ENCODE data around the gene PTPRK. TPM values are rescaled to one million over a fixed set of nuclear protein-coding genes. Genes with fewer than 3 reads are reported as not detected.

The PTPRK gene
- total RNA-seq, 4 donors from 2014 or later, result 40.1 to 82.0 (median 57.6) TPM

GRCh38 chr6:128271011-128271410, 249.4 kb downstream of the PTPRK start:
- Histone ChIP-seq H3K27ac (no peak overlapping the region), H3K27me3 (no peaks in the 10 kb centered on the region), H3K4me3 (no peak overlapping the region), H3K9me3 (no peaks in the 10 kb centered on the region), H3K4me1 (no peaks in the 10 kb centered on the region), H3K36me3 (no peaks in the 10 kb centered on the region)
- 77% methylated on average over 2 of the region's 2 CpGs for WGBS
- no peak for TF ChIP-seq EP300 (IDR thresholded peaks at IDR 0.05)
- no peak for TF ChIP-seq CTCF (IDR thresholded peaks at IDR 0.05)
- no peak for TF ChIP-seq POLR2AphosphoS5 (IDR thresholded peaks at IDR 0.05)
- no peak for TF ChIP-seq POLR2A (IDR thresholded peaks at IDR 0.05)
- no peak for DNase-seq (ENCODE audit: low spot score in 2 of 2)

GRCh38 chr6:128266946-128267345, 253.5 kb downstream of the PTPRK start:
- H3K9me3 ChIP-seq, result no peaks in the 10 kb centered on the region
- no peak overlapping the region for H3K27ac ChIP-seq
- whole genome bisulfite sequencing, result 95% methylated on average over 1 of the region's 1 CpG
- H3K36me3 ChIP-seq, result no peaks in the 10 kb centered on the region
- no peak for TF ChIP-seq EP300 (IDR thresholded peaks at IDR 0.05)
- H3K27me3 ChIP-seq, result no peaks in the 10 kb centered on the region
- H3K4me3 ChIP-seq, result no peak overlapping the region
- no peak for DNase-seq (ENCODE audit: low spot score in 2 of 2)
- H3K4me1 ChIP-seq, result no peaks in the 10 kb centered on the region

DNA sequence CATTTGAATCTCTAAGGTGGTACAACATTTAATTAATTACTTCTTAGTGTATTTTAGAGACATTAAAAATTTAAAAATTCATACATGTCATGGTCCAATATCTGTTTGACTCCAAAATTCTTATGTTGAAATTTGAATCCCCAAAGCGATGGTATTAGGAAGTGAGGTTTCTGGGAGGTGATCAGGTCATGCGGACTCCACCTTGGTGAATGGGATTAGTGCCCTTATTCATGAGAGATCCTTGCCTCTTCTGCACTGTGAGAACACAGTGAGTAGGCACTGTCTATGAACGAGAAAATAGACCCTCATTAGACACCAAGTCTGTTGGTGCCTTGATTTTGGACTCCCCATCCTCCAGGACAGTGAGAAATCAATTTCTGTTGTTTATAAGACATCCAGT, 254.7 kb downstream of the PTPRK start:
- H3K9me3 ChIP-seq, result no peaks in the 10 kb centered on the region

DNA sequence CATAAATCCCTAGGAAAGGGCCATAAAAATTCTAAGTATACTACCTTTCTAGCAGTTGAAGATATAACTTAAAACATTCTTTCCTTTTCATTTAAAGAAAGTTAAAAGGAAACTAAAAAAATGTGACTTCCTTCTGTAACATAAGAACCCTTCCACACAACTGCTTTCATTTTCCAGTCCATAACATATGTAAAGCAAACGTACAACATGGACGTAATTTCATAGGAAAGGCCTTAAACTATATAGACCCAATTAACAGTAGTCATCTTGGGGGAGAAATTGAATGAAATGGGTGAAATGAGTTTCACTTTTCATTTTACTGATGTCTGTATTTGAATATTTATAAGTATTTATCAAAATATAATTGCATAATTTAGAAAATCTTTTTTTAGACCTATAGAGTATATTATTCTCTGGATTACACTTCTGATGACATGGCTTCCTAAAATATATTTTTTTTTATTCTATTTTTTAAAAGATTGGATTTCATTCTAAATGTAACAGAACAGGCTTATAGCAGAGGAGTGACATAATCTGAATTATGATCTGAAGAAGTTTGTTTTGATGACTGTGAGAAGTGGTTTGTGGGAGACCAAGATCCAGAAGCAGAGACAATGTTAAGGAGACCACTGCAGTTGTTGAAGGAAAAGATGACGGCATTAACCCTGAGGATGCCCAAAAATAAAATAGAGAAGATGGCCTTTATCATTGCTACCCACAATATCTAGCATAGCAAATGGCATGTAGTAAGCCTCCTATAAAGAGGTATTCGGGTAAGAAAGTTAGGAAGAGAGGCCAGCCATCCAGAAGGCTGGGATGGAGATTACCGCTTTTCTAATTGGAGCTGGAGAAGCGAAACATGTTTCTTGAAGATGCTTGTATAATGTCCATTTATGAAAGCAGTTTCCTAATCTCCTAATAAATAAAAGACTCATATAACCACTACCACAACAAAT, 260.4 kb downstream of the PTPRK start:
- TF ChIP-seq EP300 (IDR thresholded peaks at IDR 0.05) (no peak), CTCF (IDR thresholded peaks at IDR 0.05) (no peak), POLR2A (IDR thresholded peaks at IDR 0.05) (no peak), POLR2AphosphoS5 (IDR thresholded peaks at IDR 0.05) (no peak)
- Histone ChIP-seq H3K4me3 (no peak overlapping the region), H3K4me1 (no peaks in the 10 kb centered on the region), H3K9me3 (no peaks in the 10 kb centered on the region), H3K27me3 (no peaks in the 10 kb centered on the region), H3K36me3 (no peaks in the 10 kb centered on the region), H3K27ac (no peak overlapping the region)
- no peak for DNase-seq (ENCODE audit: low spot score in 2 of 2)
- WGBS, result 71% methylated on average over 6 of the region's 6 CpGs

More for the DNA sequence above, 254.7 kb downstream of the PTPRK start:
- Histone ChIP-seq H3K27me3 (no peaks in the 10 kb centered on the region), H3K4me3 (no peak overlapping the region), H3K4me1 (no peaks in the 10 kb centered on the region), H3K36me3 (no peaks in the 10 kb centered on the region), H3K27ac (no peak overlapping the region)
- TF ChIP-seq POLR2AphosphoS5 (IDR thresholded peaks at IDR 0.05) (no peak), POLR2A (IDR thresholded peaks at IDR 0.05) (no peak), EP300 (IDR thresholded peaks at IDR 0.05) (no peak), CTCF (IDR thresholded peaks at IDR 0.05) (no peak)
- DNase-seq (ENCODE audit: low spot score in 2 of 2), result no peak
- 92% methylated on average over 3 of the region's 3 CpGs for WGBS

DNA sequence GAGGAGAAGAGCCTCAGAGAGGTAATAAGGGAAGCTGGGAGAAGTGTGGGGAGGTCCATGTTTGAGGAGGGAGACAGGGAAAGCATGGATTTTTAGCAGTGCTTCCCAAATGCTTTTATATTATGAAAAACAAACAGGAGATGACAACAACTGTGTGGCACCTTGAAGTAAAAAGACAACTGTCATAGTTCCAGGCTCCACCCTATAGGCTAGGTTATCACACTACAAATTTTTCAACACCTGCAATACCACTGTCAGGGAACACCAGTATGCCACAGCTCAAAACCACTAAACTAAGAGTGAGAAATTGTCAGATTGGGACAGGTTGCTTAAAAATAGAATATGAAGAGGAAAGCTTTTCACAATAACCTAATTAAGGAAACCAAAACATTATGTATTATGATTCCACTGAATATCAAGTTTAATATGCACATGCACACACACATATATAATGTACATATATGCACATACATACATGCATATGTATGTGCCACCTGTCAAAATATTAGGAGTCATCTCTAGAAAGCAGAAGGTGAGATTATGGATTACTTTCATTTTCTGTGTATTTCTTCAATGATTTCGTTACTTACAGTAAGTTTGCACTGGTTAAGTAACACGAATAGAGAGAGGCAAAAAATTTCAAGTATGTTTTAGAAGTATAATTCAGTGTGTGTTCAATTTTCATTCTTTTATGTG, 261.2 kb downstream of the PTPRK start:
- TF ChIP-seq EP300 (IDR thresholded peaks at IDR 0.05) (no peak), CTCF (IDR thresholded peaks at IDR 0.05) (no peak), POLR2AphosphoS5 (IDR thresholded peaks at IDR 0.05) (no peak), POLR2A (IDR thresholded peaks at IDR 0.05) (no peak)
- H3K9me3 ChIP-seq, result no peaks in the 10 kb centered on the region
- H3K4me1 ChIP-seq, result no peaks in the 10 kb centered on the region
- H3K27me3 ChIP-seq, result no peaks in the 10 kb centered on the region
- WGBS, result 48% methylated on average over 2 of the region's 2 CpGs
- no peak for DNase-seq (ENCODE audit: low spot score in 2 of 2)
- H3K4me3 ChIP-seq, result no peak overlapping the region
- H3K36me3 ChIP-seq, result no peaks in the 10 kb centered on the region
- H3K27ac ChIP-seq, result no peak overlapping the region

All from suprapubic skin (tissue), 4 donors.